Nucleus accumbens (tissue), 56 donors: Measurements from ENCODE around the gene SLCO1A2.
"Not testable (repeated sequence)": the region's sequence is repeated elsewhere in the genome, so short reads cannot be mapped to it uniquely, and the experiment has no call there.

Experiments used
- DNase-seq, 56 donors: peaks; one replicate each; lab custom pipeline; 2025; lab: John Stamatoyannopoulos, UW

The SLCO1A2 gene

GRCh38 chr12:21334771-21335325, at the start of gene SLCO1A2:
Gene SLCO1A2, minus strand, starts transcription at chr12:21334917. Its CDS starts 270 bp downstream, at chr12:21334647.
- DNase-seq, result no peak

- no peak for DNase-seq
Observed at GRCh38 chr12:21384261-21384660, 49.5 kb upstream of the SLCO1A2 start.

GRCh38 chr12:21381320-21381719, 46.6 kb upstream of the SLCO1A2 start:
- not testable (repeated sequence) for DNase-seq

GRCh38 chr12:21379218-21379617, 44.5 kb upstream of the SLCO1A2 start:
- DNase-seq, result no peak

GRCh38 chr12:21372602-21373001, 37.9 kb upstream of the SLCO1A2 start, which contains the start of gene IAPP:
Gene IAPP, plus strand, starts transcription at chr12:21372902. Its CDS starts 450 bp downstream, at chr12:21373352.
- DNase-seq, result no peak

GRCh38 chr12:21370845-21371449, 36.2 kb upstream of the SLCO1A2 start:
- DNase-seq, result no peak

GRCh38 chr12:21369141-21369980, 34.6 kb upstream of the SLCO1A2 start:
- DNase-seq, result no peak

- not testable (repeated sequence) for DNase-seq
Observed at GRCh38 chr12:21360632-21361031, 25.9 kb upstream of the SLCO1A2 start.

GRCh38 chr12:21354641-21355040, 19.9 kb upstream of the SLCO1A2 start:
- no peak for DNase-seq

- DNase-seq, result no peak
Observed at GRCh38 chr12:21353948-21354347, 19.2 kb upstream of the SLCO1A2 start.

GRCh38 chr12:21353487-21353886, 18.8 kb upstream of the SLCO1A2 start:
- DNase-seq, result no peak

- no peak for DNase-seq
Observed at GRCh38 chr12:21350975-21351374, 16.3 kb upstream of the SLCO1A2 start.

GRCh38 chr12:21346542-21347205, 12.0 kb upstream of the SLCO1A2 start:
- DNase-seq, result no peak

GRCh38 chr12:21343636-21344035, 8.9 kb upstream of the SLCO1A2 start:
- DNase-seq, result no peak

- no peak for DNase-seq
Observed at GRCh38 chr12:21341769-21342168, 7.1 kb upstream of the SLCO1A2 start.

- DNase-seq, result no peak
Observed at GRCh38 chr12:21340403-21340802, 5.7 kb upstream of the SLCO1A2 start.

GRCh38 chr12:21339921-21340320, 5.2 kb upstream of the SLCO1A2 start:
- DNase-seq, result no peak

GRCh38 chr12:21337959-21338744, 3.4 kb upstream of the SLCO1A2 start:
- DNase-seq, result peak in 1 of 56 donors; percentile 20

- peak in 4 of 56 donors; percentile 5 to 32 (median 14) for DNase-seq
Observed at GRCh38 chr12:21337453-21337852, 2.7 kb upstream of the SLCO1A2 start.

GRCh38 chr12:21336656-21337055, 1.9 kb upstream of the SLCO1A2 start:
- peak in 44 of 56 donors; percentile 4 to 78 (median 48) for DNase-seq
